M059J (cell line): ENCODE data around the gene ZMIZ2. TPM values are rescaled to one million over a fixed set of nuclear protein-coding genes. Genes with fewer than 3 reads are reported as not detected.
"Not testable (repeated sequence)": the region's sequence is repeated elsewhere in the genome, so short reads cannot be mapped to it uniquely, and the experiment has no call there.

Experiments
- DNase-seq: peaks from one replicate; pipeline ENCODE4 v3.0.0-alpha.2; 2012; ENCODE audit warnings: low read depth
- total RNA-seq: library from RNA; depleted of rRNA; stranded (reverse); fragments of >200 nt; shearing (Covaris generic); gene quantifications from 2 replicates; pipeline ENCODE4 v1.2.3, GENCODE V29; 2014

Gene ZMIZ2
- total RNA-seq, 1 experiment from 2014 or later, result 11.4 TPM

DNA sequence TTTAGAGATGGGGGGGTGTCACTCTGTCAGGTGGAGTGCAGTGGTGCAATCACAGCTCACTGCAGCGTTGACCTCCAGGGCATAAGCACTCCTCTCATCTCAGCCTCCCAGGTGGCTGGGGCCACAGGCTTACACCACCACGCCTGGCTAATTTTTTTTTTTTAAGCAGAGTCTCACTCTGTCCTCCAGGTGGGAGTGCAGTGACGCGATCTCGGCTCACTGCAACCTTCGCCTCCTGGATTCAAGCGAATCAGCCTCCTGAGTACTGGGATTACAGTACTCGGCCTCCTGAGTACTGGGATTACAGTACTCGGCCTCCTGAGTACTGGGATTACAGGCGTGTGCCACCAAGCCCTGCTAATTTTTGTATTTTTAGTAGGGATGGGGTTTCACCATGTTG lies 24.2 kb downstream of the ZMIZ2 start:
- no peak for DNase-seq

- DNase-seq, result not testable (repeated sequence)
These were observed 25.8 kb downstream of the ZMIZ2 start for GRCh38 chr7:44774486-44774885.

GRCh38 chr7:44775383-44776107 lies 26.9 kb downstream of the ZMIZ2 start:
- DNase-seq, result no peak

- DNase-seq, result no peak
These were observed 27.6 kb downstream of the ZMIZ2 start for GRCh38 chr7:44776211-44776610.

- DNase-seq, result no peak
These were observed 33.8 kb downstream of the ZMIZ2 start for GRCh38 chr7:44782460-44782859.

DNA sequence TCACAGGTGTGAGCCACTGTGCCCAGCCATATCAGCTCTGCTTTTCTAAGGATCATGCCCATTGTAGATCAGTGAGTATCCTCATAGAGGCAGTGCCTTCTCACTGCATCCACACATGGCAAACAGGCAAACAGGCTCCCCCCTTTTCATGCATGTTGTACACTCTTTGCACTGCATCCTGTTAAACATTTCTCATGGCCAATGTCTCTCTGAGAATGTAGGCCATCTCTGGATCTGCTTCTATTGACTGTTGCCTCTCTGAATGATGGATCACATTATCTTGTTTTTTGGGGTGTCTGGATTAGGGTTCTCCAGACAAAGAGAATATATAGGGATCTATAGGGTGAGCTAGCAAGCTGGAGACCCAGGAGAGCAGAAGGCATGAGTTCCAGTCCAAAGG lies 34.8 kb downstream of the ZMIZ2 start:
- no peak for DNase-seq

- no peak for DNase-seq
These were observed 35.7 kb downstream of the ZMIZ2 start for GRCh38 chr7:44784364-44784763.

GRCh38 chr7:44785218-44785617 lies 36.6 kb downstream of the ZMIZ2 start:
- DNase-seq, result not testable (repeated sequence)

DNA sequence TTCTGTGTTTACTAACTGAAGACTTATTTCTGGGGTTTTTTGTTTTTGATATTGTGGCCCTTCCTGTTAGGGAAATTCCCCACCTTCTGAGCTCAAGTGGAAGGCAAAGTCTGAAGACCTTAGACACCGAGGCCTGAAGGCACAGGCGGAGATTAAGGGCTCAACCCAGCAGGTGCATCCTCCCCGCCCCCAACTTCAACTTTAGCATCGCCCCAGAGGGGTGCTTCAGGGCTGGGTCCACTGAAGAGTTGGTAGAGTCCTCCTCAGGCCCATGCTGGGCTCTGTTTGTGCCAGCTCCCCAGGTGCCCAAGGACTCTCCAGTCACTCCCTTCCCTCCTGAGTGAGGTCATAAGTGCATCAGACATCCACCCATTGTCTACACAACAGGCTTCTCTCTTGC lies 38.4 kb downstream of the ZMIZ2 start:
- no peak for DNase-seq

GRCh38 chr7:44787762-44788161 lies 39.1 kb downstream of the ZMIZ2 start:
- DNase-seq, result no peak

DNA sequence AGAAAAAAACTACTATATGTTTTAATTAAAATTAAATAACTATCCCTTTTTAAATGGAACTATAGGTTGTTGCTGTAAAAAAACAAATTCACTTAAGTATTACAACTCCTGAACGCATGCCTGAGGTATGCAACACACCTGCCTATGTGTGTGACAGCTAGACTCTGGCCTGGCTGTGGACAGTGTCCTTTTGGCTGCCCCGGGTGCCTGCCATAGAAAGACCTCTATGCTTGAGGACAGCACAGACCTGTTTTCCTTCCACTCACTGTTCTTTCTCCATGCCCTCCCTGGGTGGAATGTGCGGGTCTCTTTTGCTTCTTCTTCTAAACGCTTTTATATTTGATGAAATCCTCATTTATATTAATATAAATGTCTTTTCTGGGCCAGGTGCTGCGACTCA lies 41.3 kb downstream of the ZMIZ2 start:
- DNase-seq, result no peak

DNA sequence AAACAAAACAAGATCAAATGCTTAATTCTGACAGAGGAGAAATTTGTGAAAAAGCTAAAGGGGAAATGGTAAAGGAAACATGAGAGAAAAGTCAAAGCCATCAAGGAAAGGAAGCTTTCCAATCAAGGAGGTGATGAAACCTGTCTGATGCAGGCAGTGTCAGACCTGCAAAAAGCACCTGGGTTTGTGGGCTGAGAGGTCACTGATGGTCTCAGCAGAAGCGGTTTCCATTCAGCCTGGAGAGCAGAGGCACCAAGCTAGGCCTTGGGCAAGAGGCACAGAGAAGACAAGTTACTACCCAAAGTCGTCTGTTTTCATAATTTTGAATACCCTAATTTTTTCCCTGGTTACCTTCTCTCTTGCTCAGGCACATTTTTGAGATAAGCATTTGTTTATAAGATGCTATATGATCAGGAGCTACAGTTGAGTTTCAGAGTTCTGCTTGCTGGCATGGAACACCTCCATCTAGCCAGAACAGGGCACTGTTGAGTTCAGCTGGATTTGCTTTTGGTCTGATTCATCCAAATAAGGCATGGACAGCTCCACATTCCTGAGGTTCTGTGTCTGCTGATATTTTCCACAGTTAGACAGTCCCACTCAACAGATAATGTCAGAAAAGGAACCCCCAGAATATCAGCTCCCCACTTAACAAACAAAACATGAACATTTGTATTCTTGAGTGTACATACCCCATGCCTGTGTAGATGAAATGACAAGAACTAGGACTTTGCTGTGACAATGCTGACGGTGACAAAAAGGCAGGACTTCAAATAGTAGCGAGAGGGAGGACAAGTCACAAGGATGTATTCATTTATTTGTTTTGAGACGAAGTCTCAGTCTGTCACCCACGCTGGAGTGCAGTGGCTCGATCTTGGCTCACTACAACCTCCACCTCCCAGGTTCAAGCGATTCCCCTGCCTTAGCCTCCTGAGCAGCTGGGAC lies 42.9 kb downstream of the ZMIZ2 start:
- peak; percentile 70 for DNase-seq

GRCh38 chr7:44793919-44794318 lies 45.3 kb downstream of the ZMIZ2 start:
- DNase-seq, result peak; percentile 95

- peak; percentile 46 for DNase-seq
These were observed 45.7 kb downstream of the ZMIZ2 start for GRCh38 chr7:44794331-44794730.

DNA sequence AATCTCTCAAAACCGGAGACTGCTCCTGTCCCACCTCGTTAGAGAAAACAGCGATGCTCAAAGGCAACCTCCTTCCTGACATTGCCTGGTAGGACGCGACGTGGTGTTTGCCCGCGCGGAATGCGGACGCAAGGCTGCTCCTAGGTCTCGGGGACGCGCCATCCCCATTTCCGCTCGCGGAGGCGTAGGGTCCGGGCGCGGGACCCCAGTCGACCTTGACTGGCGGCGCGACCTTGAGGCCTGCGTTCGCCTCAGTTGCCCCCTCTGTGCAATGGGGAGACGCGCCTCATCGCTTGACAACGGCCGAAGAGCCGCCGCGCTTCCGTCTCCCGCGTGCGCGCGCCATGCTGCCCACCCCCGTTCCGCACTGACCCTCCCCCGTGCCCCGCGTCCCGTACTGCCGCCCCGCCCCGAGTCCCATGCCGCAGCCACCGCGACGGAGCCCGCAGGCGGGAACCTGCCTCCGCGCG lies 47.4 kb downstream of the ZMIZ2 start:
- peak; percentile 74 for DNase-seq

- DNase-seq, result peak; percentile 97
These were observed 48.1 kb downstream of the ZMIZ2 start, which contains the start of gene PPIA for GRCh38 chr7:44796504-44797328. PPIA (plus strand) TSS chr7:44796681; CDS start chr7:44796725, 44 bp downstream.

- DNase-seq, result peak; percentile 85
These were observed 48.9 kb downstream of the ZMIZ2 start for GRCh38 chr7:44797329-44798258.

DNA sequence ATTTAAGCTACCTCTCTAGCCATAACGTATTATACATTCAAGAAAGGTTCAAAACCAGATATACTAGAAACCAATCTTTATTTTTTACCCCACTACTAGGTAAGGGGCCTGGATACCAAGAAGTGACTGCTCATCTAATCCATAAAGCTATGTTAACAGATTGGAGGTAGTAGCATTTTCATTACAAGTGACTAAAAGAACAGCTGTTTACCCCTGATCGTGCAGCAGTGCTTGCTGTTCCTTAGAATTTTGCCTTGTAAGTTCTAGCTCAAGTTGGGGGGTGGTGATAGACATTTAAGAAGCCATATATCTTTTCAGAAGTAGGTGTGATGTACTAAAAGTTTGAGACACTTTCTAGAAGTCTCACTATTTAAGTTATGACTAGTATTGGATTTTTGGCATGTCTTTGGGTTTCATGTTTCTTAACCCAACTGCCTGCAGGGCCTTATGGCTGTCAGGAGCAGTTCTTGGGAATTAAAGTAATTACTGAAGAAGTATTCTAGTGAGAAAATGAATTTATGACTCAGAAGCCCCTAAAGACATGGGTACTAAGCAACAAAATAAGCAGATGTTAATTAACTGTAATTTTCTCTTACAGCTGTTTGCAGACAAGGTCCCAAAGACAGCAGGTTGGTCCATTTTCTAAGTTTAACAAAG lies 50.1 kb downstream of the ZMIZ2 start:
- peak; percentile 47 for DNase-seq

DNA sequence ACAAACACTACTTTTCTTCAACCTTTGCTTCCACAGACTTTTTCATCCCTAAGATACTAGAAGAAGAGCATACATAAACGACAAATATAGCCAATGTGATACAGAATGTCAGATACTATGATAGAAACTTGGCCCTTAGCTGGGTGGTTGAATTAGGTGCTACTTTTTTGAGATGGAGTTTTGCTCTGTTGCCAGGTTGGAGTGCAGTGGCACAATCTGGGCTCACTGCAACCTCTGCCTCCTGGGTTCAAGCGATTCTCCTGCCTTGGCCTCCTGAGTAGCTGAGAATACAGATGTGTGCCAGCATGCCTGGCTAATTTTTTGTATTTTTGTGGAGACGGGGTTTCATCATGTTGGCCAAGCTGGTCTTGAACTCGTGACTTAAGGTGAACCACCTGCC lies 51.3 kb downstream of the ZMIZ2 start:
- no peak for DNase-seq

GRCh38 chr7:44801890-44802289 lies 53.2 kb downstream of the ZMIZ2 start:
- peak; percentile 60 for DNase-seq
